Measurements from ENCODE around the gene PNMA8C.
"Not testable (repeated sequence)": the region's sequence is repeated elsewhere in the genome, so short reads cannot be mapped to it uniquely, and the experiment has no call there.

Gene PNMA8C

GRCh38 chr19:46447006-46447405 lies 18.3 kb upstream of the PNMA8C start:
- Histone ChIP-seq H3K27ac (ENCODE audit: low read length) (no peak overlapping the region), H3K9me3 (ENCODE audit: control insufficient read depth in 1 of 2, low read length in 2 of 2) (no peaks in the 10 kb centered on the region), H3K36me3 (ENCODE audit: control insufficient read depth in 1 of 2, insufficient read depth in 2 of 2, low read length in 2 of 2) (no peaks in the 10 kb centered on the region), H3K27me3 (ENCODE audit: low read depth, low read length) (no peaks in the 10 kb centered on the region), H3K4me3 (ENCODE audit: low read depth in 1 of 2, low read length in 2 of 2) (no peak overlapping the region), H3K4me1 (ENCODE audit: control insufficient read depth in 1 of 2, insufficient read depth in 2 of 2, low read length in 2 of 2) (no peaks in the 10 kb centered on the region)

GRCh38 chr19:46446021-46446420 lies 17.3 kb upstream of the PNMA8C start:
- H3K4me1 ChIP-seq (ENCODE audit: control insufficient read depth in 1 of 2, insufficient read depth in 2 of 2, low read length in 2 of 2): no peaks in the 10 kb centered on the region
- no peaks in the 10 kb centered on the region for H3K27me3 ChIP-seq (ENCODE audit: low read depth, low read length)
- H3K9me3 ChIP-seq (ENCODE audit: control insufficient read depth in 1 of 2, low read length in 2 of 2): no peaks in the 10 kb centered on the region
- H3K27ac ChIP-seq (ENCODE audit: low read length): no peak overlapping the region
- no peaks in the 10 kb centered on the region for H3K36me3 ChIP-seq (ENCODE audit: control insufficient read depth in 1 of 2, insufficient read depth in 2 of 2, low read length in 2 of 2)
- no peak overlapping the region for H3K4me3 ChIP-seq (ENCODE audit: low read depth in 1 of 2, low read length in 2 of 2)

- Histone ChIP-seq H3K27me3 (ENCODE audit: low read depth, low read length) (no peaks in the 10 kb centered on the region), H3K4me3 (ENCODE audit: low read depth in 1 of 2, low read length in 2 of 2) (no peak overlapping the region), H3K4me1 (ENCODE audit: control insufficient read depth in 1 of 2, insufficient read depth in 2 of 2, low read length in 2 of 2) (no peaks in the 10 kb centered on the region), H3K9me3 (ENCODE audit: control insufficient read depth in 1 of 2, low read length in 2 of 2) (no peaks in the 10 kb centered on the region), H3K27ac (ENCODE audit: low read length) (no peak overlapping the region), H3K36me3 (ENCODE audit: control insufficient read depth in 1 of 2, insufficient read depth in 2 of 2, low read length in 2 of 2) (no peaks in the 10 kb centered on the region)
Measured at GRCh38 chr19:46442808-46443450, 14.2 kb upstream of the PNMA8C start.

GRCh38 chr19:46441866-46442265 lies 13.1 kb upstream of the PNMA8C start:
- H3K27me3 ChIP-seq (ENCODE audit: low read depth, low read length): no peaks in the 10 kb centered on the region
- H3K36me3 ChIP-seq (ENCODE audit: control insufficient read depth in 1 of 2, insufficient read depth in 2 of 2, low read length in 2 of 2): no peaks in the 10 kb centered on the region
- no peaks in the 10 kb centered on the region for H3K4me1 ChIP-seq (ENCODE audit: control insufficient read depth in 1 of 2, insufficient read depth in 2 of 2, low read length in 2 of 2)
- no peak overlapping the region for H3K4me3 ChIP-seq (ENCODE audit: low read depth in 1 of 2, low read length in 2 of 2)
- no peaks in the 10 kb centered on the region for H3K9me3 ChIP-seq (ENCODE audit: control insufficient read depth in 1 of 2, low read length in 2 of 2)
- no peak overlapping the region for H3K27ac ChIP-seq (ENCODE audit: low read length)

GRCh38 chr19:46435689-46436088 lies 7.0 kb upstream of the PNMA8C start:
- not testable (repeated sequence) for H3K36me3 ChIP-seq (ENCODE audit: control insufficient read depth in 1 of 2, insufficient read depth in 2 of 2, low read length in 2 of 2); H3K4me1 ChIP-seq (ENCODE audit: control insufficient read depth in 1 of 2, insufficient read depth in 2 of 2, low read length in 2 of 2); H3K27ac ChIP-seq (ENCODE audit: low read length); H3K4me3 ChIP-seq (ENCODE audit: low read depth in 1 of 2, low read length in 2 of 2); H3K9me3 ChIP-seq (ENCODE audit: control insufficient read depth in 1 of 2, low read length in 2 of 2); H3K27me3 ChIP-seq (ENCODE audit: low read depth, low read length)

GRCh38 chr19:46435009-46435408 lies 6.3 kb upstream of the PNMA8C start:
- Histone ChIP-seq H3K9me3 (ENCODE audit: control insufficient read depth in 1 of 2, low read length in 2 of 2) (no peaks in the 10 kb centered on the region), H3K4me3 (ENCODE audit: low read depth in 1 of 2, low read length in 2 of 2) (no peak overlapping the region), H3K27me3 (ENCODE audit: low read depth, low read length) (no peaks in the 10 kb centered on the region), H3K36me3 (ENCODE audit: control insufficient read depth in 1 of 2, insufficient read depth in 2 of 2, low read length in 2 of 2) (no peaks in the 10 kb centered on the region), H3K4me1 (ENCODE audit: control insufficient read depth in 1 of 2, insufficient read depth in 2 of 2, low read length in 2 of 2) (no peaks in the 10 kb centered on the region), H3K27ac (ENCODE audit: low read length) (no peak overlapping the region)

GRCh38 chr19:46433470-46433869 lies 4.7 kb upstream of the PNMA8C start:
- not testable (repeated sequence) for H3K9me3 ChIP-seq (ENCODE audit: control insufficient read depth in 1 of 2, low read length in 2 of 2); H3K27me3 ChIP-seq (ENCODE audit: low read depth, low read length); H3K27ac ChIP-seq (ENCODE audit: low read length); H3K36me3 ChIP-seq (ENCODE audit: control insufficient read depth in 1 of 2, insufficient read depth in 2 of 2, low read length in 2 of 2); H3K4me3 ChIP-seq (ENCODE audit: low read depth in 1 of 2, low read length in 2 of 2); H3K4me1 ChIP-seq (ENCODE audit: control insufficient read depth in 1 of 2, insufficient read depth in 2 of 2, low read length in 2 of 2)

- Histone ChIP-seq H3K27me3 (ENCODE audit: low read depth, low read length) (peaks cover 4% of the 10 kb centered on the region), H3K9me3 (ENCODE audit: control insufficient read depth in 1 of 2, low read length in 2 of 2) (no peaks in the 10 kb centered on the region)
Measured at GRCh38 chr19:46431824-46432223, 3.1 kb upstream of the PNMA8C start.

GRCh38 chr19:46429999-46430398 lies 1.3 kb upstream of the PNMA8C start:
- peaks cover 0 to 12% of the 10 kb centered on the region in 2 donors for H3K4me1 ChIP-seq (ENCODE audit: control insufficient read depth in 1 of 2, insufficient read depth in 2 of 2, low read length in 2 of 2)
- H3K36me3 ChIP-seq (ENCODE audit: control insufficient read depth in 1 of 2, insufficient read depth in 2 of 2, low read length in 2 of 2): no peaks in the 10 kb centered on the region
- no peak overlapping the region for H3K27ac ChIP-seq (ENCODE audit: low read length)
- H3K27me3 ChIP-seq (ENCODE audit: low read depth, low read length): peaks cover 4% of the 10 kb centered on the region
- H3K9me3 ChIP-seq (ENCODE audit: control insufficient read depth in 1 of 2, low read length in 2 of 2): no peaks in the 10 kb centered on the region
- H3K4me3 ChIP-seq (ENCODE audit: low read depth in 1 of 2, low read length in 2 of 2): no peak overlapping the region

More at GRCh38 chr19:46431824-46432223, 3.1 kb upstream of the PNMA8C start:
- Histone ChIP-seq H3K36me3 (ENCODE audit: control insufficient read depth in 1 of 2, insufficient read depth in 2 of 2, low read length in 2 of 2) (no peaks in the 10 kb centered on the region), H3K4me3 (ENCODE audit: low read depth in 1 of 2, low read length in 2 of 2) (no peak overlapping the region), H3K4me1 (ENCODE audit: control insufficient read depth in 1 of 2, insufficient read depth in 2 of 2, low read length in 2 of 2) (peaks cover 0 to 3% of the 10 kb centered on the region in 2 donors), H3K27ac (ENCODE audit: low read length) (no peak overlapping the region)

GRCh38 chr19:46427518-46428045 lies 1.2 kb downstream of the PNMA8C start:
- H3K4me3 ChIP-seq (ENCODE audit: low read depth in 1 of 2, low read length in 2 of 2): no peak overlapping the region
- H3K27ac ChIP-seq (ENCODE audit: low read length): no peak overlapping the region
- H3K9me3 ChIP-seq (ENCODE audit: control insufficient read depth in 1 of 2, low read length in 2 of 2): no peaks in the 10 kb centered on the region
- H3K4me1 ChIP-seq (ENCODE audit: control insufficient read depth in 1 of 2, insufficient read depth in 2 of 2, low read length in 2 of 2): peaks cover 0 to 12% of the 10 kb centered on the region in 2 donors
- H3K27me3 ChIP-seq (ENCODE audit: low read depth, low read length): peaks cover 4% of the 10 kb centered on the region
- H3K36me3 ChIP-seq (ENCODE audit: control insufficient read depth in 1 of 2, insufficient read depth in 2 of 2, low read length in 2 of 2): no peaks in the 10 kb centered on the region

GRCh38 chr19:46426506-46427162 lies 2.1 kb downstream of the PNMA8C start:
- Histone ChIP-seq H3K4me3 (ENCODE audit: low read depth in 1 of 2, low read length in 2 of 2) (peak overlapping the region; percentile 50 to 70), H3K27me3 (ENCODE audit: low read depth, low read length) (peaks cover 4% of the 10 kb centered on the region), H3K4me1 (ENCODE audit: control insufficient read depth in 1 of 2, insufficient read depth in 2 of 2, low read length in 2 of 2) (peaks cover 0 to 12% of the 10 kb centered on the region in 2 donors), H3K36me3 (ENCODE audit: control insufficient read depth in 1 of 2, insufficient read depth in 2 of 2, low read length in 2 of 2) (no peaks in the 10 kb centered on the region), H3K27ac (ENCODE audit: low read length) (no peak overlapping the region), H3K9me3 (ENCODE audit: control insufficient read depth in 1 of 2, low read length in 2 of 2) (no peaks in the 10 kb centered on the region)
